ENCODE results near the gene EXPH5.
"Not testable (repeated sequence)": the region's sequence is repeated elsewhere in the genome, so short reads cannot be mapped to it uniquely, and the experiment has no call there.

Gene EXPH5, protein sequence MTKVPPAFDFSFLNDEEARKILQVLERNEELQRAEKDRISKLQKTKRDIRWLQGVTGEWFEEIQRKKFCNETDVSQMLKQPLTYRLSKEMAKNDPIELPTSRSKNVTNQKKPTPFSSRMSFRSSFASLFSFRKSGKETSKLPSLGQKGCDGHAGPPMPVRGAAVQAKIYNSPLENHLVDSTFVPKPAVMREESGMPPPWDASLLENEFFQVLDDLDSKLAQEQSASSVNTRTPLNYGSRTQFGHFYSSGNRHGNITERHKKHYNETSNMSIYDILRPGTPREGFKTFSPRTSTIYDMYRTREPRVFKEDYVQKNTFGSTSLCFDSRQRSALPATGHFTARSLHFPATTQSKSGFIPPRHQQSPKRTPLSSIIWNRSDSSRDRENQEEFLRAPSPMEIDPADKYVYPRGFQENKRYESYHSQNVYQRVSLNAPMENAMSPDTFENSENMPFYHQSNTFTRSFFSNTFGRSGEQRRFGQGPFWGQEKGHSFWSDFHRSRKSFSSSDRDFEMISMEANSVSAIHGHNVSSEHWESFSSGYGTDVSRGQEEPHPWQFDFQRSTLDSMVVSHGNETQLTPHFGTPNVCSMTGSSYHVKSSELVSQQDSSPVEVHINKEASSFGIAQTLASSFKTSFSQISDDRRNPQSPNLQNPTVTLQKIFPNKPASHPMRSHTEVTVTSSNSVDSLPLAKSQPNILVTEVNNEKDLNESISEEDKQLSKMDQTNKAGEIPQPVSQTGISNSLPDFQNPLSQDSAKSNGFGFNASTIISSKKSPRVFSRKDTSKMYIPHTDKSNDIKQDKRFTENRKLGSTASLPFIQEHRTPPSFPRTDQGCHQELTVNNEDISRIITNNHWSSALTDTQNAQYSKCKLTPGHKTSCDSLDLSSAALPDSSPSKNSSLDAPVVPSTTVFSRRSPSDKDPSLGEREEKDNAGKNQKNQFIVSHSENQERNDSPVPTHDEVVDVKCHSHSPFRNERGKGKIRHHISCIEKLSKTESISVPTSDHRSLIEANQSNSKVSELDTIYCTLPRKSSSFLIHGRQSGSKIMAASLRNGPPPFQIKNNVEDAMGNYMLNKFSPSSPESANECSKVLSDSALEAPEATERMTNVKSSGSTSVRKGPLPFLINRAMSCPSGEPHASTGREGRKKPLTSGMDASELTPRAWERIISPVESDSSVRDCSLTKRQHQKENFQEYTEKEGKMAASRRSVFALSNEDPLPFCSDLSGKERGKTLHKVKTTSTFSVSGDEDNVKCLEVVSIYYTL (N-terminal part only)

DNA sequence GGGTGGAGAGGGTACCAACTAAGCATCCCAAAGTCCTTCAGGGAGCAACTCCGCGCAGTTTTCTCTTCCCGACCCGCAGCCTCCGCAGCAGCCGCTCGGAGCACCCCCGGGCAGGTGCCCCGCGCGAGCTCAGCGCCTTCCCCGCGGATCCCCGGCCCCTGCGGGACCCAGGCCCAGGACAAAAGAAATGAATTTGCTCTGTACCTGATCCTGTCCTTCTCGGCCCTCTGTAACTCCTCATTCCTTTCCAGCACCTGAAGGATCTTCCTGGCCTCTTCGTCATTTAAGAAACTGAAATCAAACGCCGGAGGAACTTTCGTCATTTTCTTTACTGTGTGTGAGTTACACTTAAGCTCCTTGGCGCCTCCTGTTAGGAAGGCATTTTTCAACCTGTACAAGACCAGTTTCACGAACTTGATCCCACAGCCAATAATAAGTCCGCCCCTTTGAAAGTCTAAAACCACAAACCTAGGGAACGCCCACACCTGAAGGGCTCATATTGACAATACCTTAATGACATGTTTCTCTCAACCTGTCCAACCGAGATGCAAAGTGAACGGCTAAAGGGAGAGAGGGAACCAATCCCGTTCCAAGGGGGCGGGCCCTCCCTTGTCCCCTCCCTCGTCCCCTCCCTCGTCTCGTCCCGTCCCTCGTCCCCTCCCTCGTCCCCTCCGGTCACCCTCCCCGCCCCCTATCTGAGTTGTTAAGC, at the start of gene EXPH5:
Gene EXPH5, minus strand, starts transcription at position 555 of the 709 bp plus-strand sequence. Its CDS starts 232 bp downstream, at position 323.
- DNase-seq = peak; percentile 73

- not testable (repeated sequence) for DNase-seq
Observed at GRCh38 chr11:108641752-108642151, 48.2 kb upstream of the EXPH5 start.

GRCh38 chr11:108639146-108639545, 45.6 kb upstream of the EXPH5 start:
- no peak for DNase-seq

DNA sequence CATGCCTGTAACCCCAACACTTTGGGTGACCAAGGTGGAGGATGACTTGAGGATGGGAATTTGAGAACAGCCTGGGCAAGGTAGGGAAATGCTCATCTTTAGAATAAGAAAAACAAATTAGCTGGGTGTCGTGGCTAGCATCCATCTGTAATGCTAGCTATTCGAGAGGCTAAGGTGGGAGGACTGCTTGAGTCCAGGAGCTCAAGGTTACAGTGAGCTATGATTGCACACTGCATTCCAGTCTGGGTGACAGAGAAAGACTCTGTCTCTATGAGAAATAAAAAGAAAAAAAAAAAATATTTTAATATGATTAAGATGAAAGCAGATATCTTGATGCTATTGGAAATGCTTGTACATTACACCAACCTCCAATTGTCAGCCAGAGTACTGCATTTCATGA, 42.7 kb upstream of the EXPH5 start:
- DNase-seq = no peak

DNA sequence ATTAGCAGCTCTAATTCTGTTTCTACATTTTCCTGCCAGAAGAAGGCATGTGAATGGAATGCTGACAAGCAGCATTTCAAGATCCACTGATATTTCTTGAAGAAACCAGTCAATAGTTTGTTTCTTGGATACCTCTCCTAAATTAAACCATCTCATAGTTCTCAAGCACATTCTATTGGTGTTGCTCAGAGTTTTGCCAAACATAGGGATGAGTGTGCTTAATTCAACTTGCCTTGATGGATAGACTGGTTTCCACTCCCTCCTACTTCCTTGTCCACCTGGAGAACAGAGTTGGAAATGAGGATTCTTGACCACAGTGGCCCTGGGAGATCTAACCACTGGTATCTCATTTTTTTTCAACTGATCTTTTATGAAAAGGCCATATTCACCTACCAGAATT, 41.5 kb upstream of the EXPH5 start:
- DNase-seq = no peak

- no peak for DNase-seq
Observed at GRCh38 chr11:108632041-108632704, 38.6 kb upstream of the EXPH5 start.

GRCh38 chr11:108629274-108629673, 35.7 kb upstream of the EXPH5 start:
- DNase-seq = no peak

GRCh38 chr11:108628812-108629211, 35.2 kb upstream of the EXPH5 start:
- no peak for DNase-seq

DNA sequence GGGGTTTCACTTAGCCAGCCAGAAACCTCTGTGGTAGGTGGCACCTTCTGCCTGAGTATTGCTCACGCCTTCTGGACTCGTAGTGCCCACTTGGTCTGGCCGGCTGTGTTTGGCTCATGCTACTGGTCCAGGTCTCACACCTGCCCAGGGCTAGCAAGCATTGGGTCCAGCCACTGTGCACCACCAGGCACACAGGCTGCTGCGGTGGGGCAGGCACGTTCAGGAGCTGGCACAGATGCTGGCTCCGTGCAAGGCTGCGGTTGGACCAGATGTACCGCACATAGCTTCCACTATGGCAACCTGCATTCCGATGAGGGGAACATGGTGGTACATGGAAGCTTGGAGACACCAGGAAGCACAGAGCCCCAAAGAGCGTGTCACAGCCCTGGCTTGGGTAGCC, 34.8 kb upstream of the EXPH5 start:
- DNase-seq = no peak

- DNase-seq = no peak
Observed at GRCh38 chr11:108624196-108624925, 30.8 kb upstream of the EXPH5 start.

GRCh38 chr11:108622341-108622740, 28.8 kb upstream of the EXPH5 start:
- no peak for DNase-seq

GRCh38 chr11:108620958-108621772, 27.6 kb upstream of the EXPH5 start:
- no peak for DNase-seq

GRCh38 chr11:108618529-108618928, 25.0 kb upstream of the EXPH5 start:
- no peak for DNase-seq

- DNase-seq = no peak
Observed at GRCh38 chr11:108617055-108617454, 23.5 kb upstream of the EXPH5 start.

DNA sequence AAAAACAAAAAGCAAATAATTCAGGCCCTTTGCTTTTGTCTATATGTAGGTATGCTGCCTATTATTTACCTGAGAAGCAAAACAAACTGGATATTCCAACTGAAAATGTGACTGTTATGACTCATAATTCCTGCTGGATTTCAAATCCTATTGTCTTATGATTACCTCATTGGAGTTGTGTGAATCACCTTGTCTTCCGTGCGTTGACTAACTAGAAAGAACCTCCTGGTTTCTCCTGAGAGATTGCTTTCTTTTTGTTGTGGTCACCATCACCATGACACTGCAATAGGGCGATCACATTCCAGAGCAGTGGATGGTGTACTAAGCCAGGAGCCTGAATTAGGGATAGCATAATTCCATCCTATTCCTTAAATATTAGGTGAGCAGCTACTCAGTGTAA, 23.0 kb upstream of the EXPH5 start:
- DNase-seq = no peak

DNA sequence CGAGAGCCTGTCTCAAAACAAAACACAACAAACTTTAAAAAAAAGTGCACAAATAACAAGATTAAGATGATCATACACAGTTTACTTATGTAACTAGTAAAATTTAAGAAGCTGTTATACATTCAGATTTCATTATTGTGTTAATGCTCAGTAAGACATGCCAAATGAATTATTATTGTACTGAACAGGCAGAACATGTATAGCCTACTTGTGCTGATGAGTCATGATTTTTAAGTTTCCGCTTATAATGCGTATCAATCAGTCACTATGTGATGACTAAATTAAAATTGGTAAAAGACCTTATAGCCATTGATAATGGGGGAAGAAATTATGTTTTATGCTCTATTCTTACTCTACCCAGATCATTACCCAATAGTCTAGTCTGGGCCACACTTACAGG, 20.5 kb upstream of the EXPH5 start:
- DNase-seq = no peak

DNA sequence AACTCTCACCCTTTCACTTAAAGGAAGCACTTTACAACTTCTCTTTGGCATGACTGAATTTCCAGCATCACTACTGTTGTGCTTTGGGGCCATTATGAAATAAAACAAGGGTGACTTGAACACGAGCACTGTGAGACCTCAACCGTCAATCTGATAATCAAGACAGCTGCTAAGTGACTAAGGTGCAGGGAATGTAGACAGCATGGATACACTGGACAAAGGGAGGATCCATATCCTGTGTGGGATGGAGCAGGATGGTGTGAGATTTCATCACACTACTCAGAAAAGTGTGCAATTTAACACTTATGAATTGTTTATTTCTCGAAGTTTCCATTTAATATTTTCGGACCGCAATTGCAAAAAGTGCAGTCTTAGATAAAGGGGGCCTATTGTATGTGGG, 16.1 kb upstream of the EXPH5 start:
- DNase-seq = no peak

DNA sequence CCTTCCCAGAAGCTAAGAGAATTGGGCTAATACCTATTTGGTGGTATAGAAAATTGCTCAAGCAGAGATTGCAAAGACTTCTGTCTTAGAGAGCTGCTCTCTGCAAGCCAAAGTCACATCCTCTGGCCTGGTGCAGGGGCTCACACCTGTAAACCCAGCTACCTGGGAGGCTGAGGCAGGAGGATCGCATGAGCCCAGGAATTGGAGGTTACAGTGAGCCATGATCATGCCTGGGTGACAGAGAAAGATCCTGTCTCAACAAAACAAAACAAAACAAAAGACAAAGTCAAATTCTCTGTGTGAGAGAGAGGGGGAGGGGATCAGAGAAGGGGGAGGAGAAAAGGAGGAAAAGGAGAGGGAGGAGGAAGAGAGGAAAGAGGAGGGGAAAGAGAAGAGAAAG, 15.0 kb upstream of the EXPH5 start:
- no peak for DNase-seq

DNA sequence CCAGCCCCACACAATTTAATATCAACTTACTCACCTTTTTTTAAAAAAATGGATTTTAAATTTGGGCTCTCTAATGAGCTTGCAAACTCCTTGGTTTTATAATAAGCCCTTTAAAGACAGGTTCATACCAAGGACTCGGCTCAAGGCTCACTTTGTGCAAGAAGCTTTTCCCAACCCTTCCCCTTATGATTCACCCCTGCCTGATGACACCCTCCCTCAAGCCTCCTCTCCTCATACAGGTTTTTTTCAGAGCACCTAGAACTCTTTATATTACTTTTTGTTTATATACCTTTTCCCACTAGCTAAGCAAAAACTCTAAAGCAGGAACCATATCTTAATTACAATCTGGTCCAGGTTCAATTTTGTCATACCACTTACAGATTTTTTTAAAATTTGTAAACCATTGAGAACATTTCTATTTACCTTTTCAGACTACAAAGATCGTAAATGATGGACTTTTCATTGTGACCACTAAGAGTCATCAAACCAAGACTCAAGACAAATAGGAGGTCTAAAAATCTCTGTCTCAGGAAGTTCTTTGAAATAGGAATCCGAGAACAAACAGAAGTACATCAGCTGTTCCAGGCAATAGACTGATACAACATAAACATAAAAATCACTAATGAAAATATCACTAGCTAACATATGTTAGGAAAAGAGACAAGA, 13.1 kb upstream of the EXPH5 start:
- no peak for DNase-seq

- no peak for DNase-seq
Observed at GRCh38 chr11:108606070-108606469, 12.5 kb upstream of the EXPH5 start.

Measured in NCI-H446 treated with DMSO at 0.1 percent for 48 hours (cell line).